Head of caudate nucleus (tissue), 42 donors: ENCODE measurements around the gene MGMT.

Experiments used
- DNase-seq, 42 donors: peaks; one replicate each; pipeline versions ENCODE4 v3.0.0 to v3.0.0-alpha.2; 2020 to 2021; ENCODE audit warnings: mixed read lengths in 7 of 42
- intact Hi-C: fragments of 100-400 bp; cut with DNase I; formaldehyde crosslinking; loops from one replicate; pipeline ENCODE4 v1.15.0; 2022

Gene MGMT

GRCh38 chr10:129604333-129605032 is 137.4 kb downstream of the MGMT start:
- DNase-seq, result no peak
- intact Hi-C loops, result no loop called here

- intact Hi-C loops, result no loop called here
- DNase-seq, result no peak
Observed at GRCh38 chr10:129605266-129605985, 138.4 kb downstream of the MGMT start.

- intact Hi-C loops, result no loop called here
- no peak for DNase-seq
Observed at GRCh38 chr10:129605986-129606518, 139.0 kb downstream of the MGMT start.

- no peak for DNase-seq
- intact Hi-C loops, result no loop called here
Observed at GRCh38 chr10:129607607-129608109, 140.6 kb downstream of the MGMT start.

- intact Hi-C loops, result no loop called here
Observed at GRCh38 chr10:129608653-129609052, 141.6 kb downstream of the MGMT start.

GRCh38 chr10:129609551-129609950 is 142.5 kb downstream of the MGMT start:
- DNase-seq, result peak in 35 of 42 donors; percentile 10 to 86 (median 49)

More at GRCh38 chr10:129608653-129609052, 141.6 kb downstream of the MGMT start:
- no peak for DNase-seq

GRCh38 chr10:129612481-129613109 is 145.6 kb downstream of the MGMT start:
- intact Hi-C loops, result no loop called here
- DNase-seq, result peak in 1 of 42 donors; percentile 18

More at GRCh38 chr10:129609551-129609950, 142.5 kb downstream of the MGMT start:
- intact Hi-C loops, result no loop called here

GRCh38 chr10:129613377-129613980 is 146.4 kb downstream of the MGMT start:
- DNase-seq, result peak in 1 of 42 donors; percentile 20
- intact Hi-C loops, result no loop called here

GRCh38 chr10:129614341-129614740 is 147.3 kb downstream of the MGMT start:
- intact Hi-C loops, result no loop called here
- DNase-seq, result peak in 1 of 42 donors; percentile 30

- DNase-seq, result no peak
- intact Hi-C loops, result no loop called here
Observed at GRCh38 chr10:129615381-129615780, 148.3 kb downstream of the MGMT start.

- intact Hi-C loops, result no loop called here
- no peak for DNase-seq
Observed at GRCh38 chr10:129615921-129616525, 149.0 kb downstream of the MGMT start.

- no peak for DNase-seq
- intact Hi-C loops, result no loop called here
Observed at GRCh38 chr10:129617768-129618167, 150.7 kb downstream of the MGMT start.

GRCh38 chr10:129621062-129621461 is 154.0 kb downstream of the MGMT start:
- intact Hi-C loops, result no loop called here
- no peak for DNase-seq

- intact Hi-C loops, result no loop called here
- DNase-seq, result no peak
Observed at GRCh38 chr10:129621693-129622092, 154.7 kb downstream of the MGMT start.

- DNase-seq, result no peak
- intact Hi-C loops, result no loop called here
Observed at GRCh38 chr10:129622291-129622690, 155.2 kb downstream of the MGMT start.

- intact Hi-C loops, result no loop called here
- DNase-seq, result no peak
Observed at GRCh38 chr10:129622736-129623135, 155.7 kb downstream of the MGMT start.

GRCh38 chr10:129624526-129624925 is 157.5 kb downstream of the MGMT start:
- intact Hi-C loops, result no loop called here
- DNase-seq, result no peak

GRCh38 chr10:129626309-129626708 is 159.3 kb downstream of the MGMT start:
- peak in 10 of 42 donors; percentile 11 to 67 (median 38) for DNase-seq
- intact Hi-C loops, result no loop called here
